Keratinocyte (primary cell): ENCODE measurements around the gene USF3. TPM values are rescaled to one million over a fixed set of nuclear protein-coding genes. Genes with fewer than 3 reads are reported as not detected.

Experiments
- DNase-seq: peaks from one replicate; pipeline ENCODE4 v3.0.0-alpha.2; 2011; ENCODE audit warnings: low read depth, missing footprints, low spot score
- FAIRE-seq: peaks from 2 replicates; lab custom pipeline; 2011; peaks lifted over from hg19 to GRCh38; lab: Jason Lieb, UNC
- H2AFZ ChIP-seq: 2 replicates; pipeline ENCODE4 v1.6.0; 2012; ENCODE audit warnings: low read length, control low read depth, inconsistent platforms; ENCODE audit not compliant: control insufficient read depth
- H3K27ac ChIP-seq: 2 replicates; pipeline ENCODE4 v1.5.1; 2011; ENCODE audit warnings: low read length; ENCODE audit not compliant: control insufficient read depth, insufficient read depth
- H3K27me3 ChIP-seq: 3 replicates; pipeline ENCODE4 v1.6.0; 2011; ENCODE audit warnings: low read length; ENCODE audit not compliant: control insufficient read depth, insufficient read depth; ENCODE audit errors: extremely low read depth
- H3K36me3 ChIP-seq, 2 experiments: 2 replicates in 1 of 2; 3 replicates in 1 of 2; pipeline ENCODE4 v1.5.1; 2011; ENCODE audit warnings: low read length in 2 of 2, mild to moderate bottlenecking in 1 of 2; ENCODE audit not compliant: control insufficient read depth in 2 of 2, insufficient read depth in 2 of 2; ENCODE audit errors: extremely low read depth in 1 of 2
- H3K4me1 ChIP-seq: 3 replicates; pipeline ENCODE4 v1.5.1; 2011; ENCODE audit warnings: low read length; ENCODE audit not compliant: control insufficient read depth, insufficient read depth; ENCODE audit errors: extremely low read depth
- H3K4me2 ChIP-seq: 3 replicates; pipeline ENCODE4 v1.6.0; 2011; ENCODE audit warnings: low read depth, low read length; ENCODE audit not compliant: control insufficient read depth, insufficient read depth; ENCODE audit errors: extremely low read depth
- H3K4me3 ChIP-seq, 3 experiments: fragments of 200-600 bp in 1 of 3; sonication (generic) in 1 of 3; 2 replicates in 2 of 3; 3 replicates in 1 of 3; pipeline ENCODE4 v1.5.1; 2011 to 2016; ENCODE audit warnings: low read length in 3 of 3, mild to moderate bottlenecking in 3 of 3, control low read depth in 2 of 3, inconsistent platforms in 1 of 3, low read depth in 1 of 3, mixed read lengths in 1 of 3, mixed run types in 1 of 3, moderate library complexity in 1 of 3; ENCODE audit not compliant: control insufficient read depth in 2 of 3, insufficient read depth in 2 of 3; ENCODE audit errors: extremely low read depth in 1 of 3
- H3K79me2 ChIP-seq: 2 replicates; pipeline ENCODE4 v1.6.0; 2012; ENCODE audit warnings: low read length; ENCODE audit not compliant: control insufficient read depth, insufficient read depth
- H3K9ac ChIP-seq: 3 replicates; pipeline ENCODE4 v1.6.0; 2011; ENCODE audit warnings: low read length; ENCODE audit not compliant: control insufficient read depth, insufficient read depth; ENCODE audit errors: extremely low read depth
- H3K9me1 ChIP-seq: 3 replicates; pipeline ENCODE4 v1.6.0; 2011; ENCODE audit warnings: low read length; ENCODE audit not compliant: control insufficient read depth, insufficient read depth; ENCODE audit errors: extremely low read depth
- H3K9me3 ChIP-seq: 2 replicates; pipeline ENCODE4 v1.5.1; 2012; ENCODE audit warnings: low read depth, low read length; ENCODE audit not compliant: control insufficient read depth
- H4K20me1 ChIP-seq: 3 replicates; pipeline ENCODE4 v1.6.0; 2011; ENCODE audit warnings: low read length; ENCODE audit not compliant: control insufficient read depth, insufficient read depth; ENCODE audit errors: extremely low read depth
- EZH2 ChIP-seq: IDR thresholded peaks from one replicate; pipeline ENCODE4 v1.6.1; 2012; ENCODE audit warnings: inconsistent platforms, mild to moderate bottlenecking, low read length, moderate library complexity
- dilution Hi-C: fragments of 300-500 bp; cut with MboI; formaldehyde crosslinking; loops from one replicate; pipeline ENCODE4 v1.7.0; 2020; ENCODE audit warnings: low sequenced_read_pairs; ENCODE audit not compliant: extremely low pct_ligation_motif_present
- polyA plus RNA-seq, 5 experiments: library from polyadenylated mRNA; depleted of rRNA in 3 of 5; stranded (reverse) in 3 of 5; stranded (forward) in 1 of 5; unstranded in 1 of 5; fragments of >200 nt; gene quantifications; 1 replicate in 1 of 5; 2 replicates in 3 of 5; 3 replicates in 1 of 5; pipeline versions ENCODE4 v1.2.1 to v1.2.3, GENCODE V29; 2011 to 2012; ENCODE audit warnings: missing spikeins in 2 of 5, low read depth in 1 of 5, low replicate concordance in 1 of 5
- TF ChIP-seq, protein P1 (sequence below), 3 experiments: IDR thresholded peaks in 1 of 3; conservative IDR thresholded peaks in 1 of 3; optimal IDR thresholded peaks in 1 of 3; 2 replicates in 2 of 3; 3 replicates in 1 of 3; pipeline versions ENCODE3 to v1.5.1; 2011; ENCODE audit warnings: low read length in 3 of 3, mild to moderate bottlenecking in 3 of 3, moderate library complexity in 2 of 3, control low read depth in 1 of 3, inconsistent platforms in 1 of 3; ENCODE audit not compliant: insufficient read depth in 2 of 3; ENCODE audit errors: extremely low read depth in 1 of 3

The USF3 gene
- polyA plus RNA-seq, 1 donor (not counting 4 experiments of a cell fraction or from before 2014, with no cell fraction given) = 8.8 TPM

GRCh38 chr3:113659996-113660395 is 36.4 kb downstream of the USF3 start:
- TF ChIP-seq, protein P1, sequence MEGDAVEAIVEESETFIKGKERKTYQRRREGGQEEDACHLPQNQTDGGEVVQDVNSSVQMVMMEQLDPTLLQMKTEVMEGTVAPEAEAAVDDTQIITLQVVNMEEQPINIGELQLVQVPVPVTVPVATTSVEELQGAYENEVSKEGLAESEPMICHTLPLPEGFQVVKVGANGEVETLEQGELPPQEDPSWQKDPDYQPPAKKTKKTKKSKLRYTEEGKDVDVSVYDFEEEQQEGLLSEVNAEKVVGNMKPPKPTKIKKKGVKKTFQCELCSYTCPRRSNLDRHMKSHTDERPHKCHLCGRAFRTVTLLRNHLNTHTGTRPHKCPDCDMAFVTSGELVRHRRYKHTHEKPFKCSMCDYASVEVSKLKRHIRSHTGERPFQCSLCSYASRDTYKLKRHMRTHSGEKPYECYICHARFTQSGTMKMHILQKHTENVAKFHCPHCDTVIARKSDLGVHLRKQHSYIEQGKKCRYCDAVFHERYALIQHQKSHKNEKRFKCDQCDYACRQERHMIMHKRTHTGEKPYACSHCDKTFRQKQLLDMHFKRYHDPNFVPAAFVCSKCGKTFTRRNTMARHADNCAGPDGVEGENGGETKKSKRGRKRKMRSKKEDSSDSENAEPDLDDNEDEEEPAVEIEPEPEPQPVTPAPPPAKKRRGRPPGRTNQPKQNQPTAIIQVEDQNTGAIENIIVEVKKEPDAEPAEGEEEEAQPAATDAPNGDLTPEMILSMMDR (optimal IDR thresholded peaks at IDR 0.05 in 1 of 3, IDR thresholded peaks at IDR 0.05 in 1 of 3, conservative IDR thresholded peaks at IDR 0.05 in 1 of 3; ENCODE audit: extremely low read depth in 1 of 3, insufficient read depth in 2 of 3, low read length in 3 of 3) = no peak
- dilution Hi-C loops = no loop called here
- no peak overlapping the region for H2AFZ ChIP-seq
- H3K4me3 ChIP-seq = no peak overlapping the region
- peaks cover 6 to 8% of the 10 kb centered on the region in 2 experiments for H3K36me3 ChIP-seq
- DNase-seq (no peak), FAIRE-seq (no peak)
- H3K4me1 ChIP-seq = no peaks in the 10 kb centered on the region
- H3K9me3 ChIP-seq = no peaks in the 10 kb centered on the region
- H3K9ac ChIP-seq = no peak overlapping the region
- no peaks in the 10 kb centered on the region for H3K27me3 ChIP-seq
- no peak overlapping the region for H3K27ac ChIP-seq
- no peaks in the 10 kb centered on the region for H3K79me2 ChIP-seq
- no peak overlapping the region for H3K4me2 ChIP-seq
- H3K9me1 ChIP-seq = no peaks in the 10 kb centered on the region
- no peaks in the 10 kb centered on the region for H4K20me1 ChIP-seq

DNA sequence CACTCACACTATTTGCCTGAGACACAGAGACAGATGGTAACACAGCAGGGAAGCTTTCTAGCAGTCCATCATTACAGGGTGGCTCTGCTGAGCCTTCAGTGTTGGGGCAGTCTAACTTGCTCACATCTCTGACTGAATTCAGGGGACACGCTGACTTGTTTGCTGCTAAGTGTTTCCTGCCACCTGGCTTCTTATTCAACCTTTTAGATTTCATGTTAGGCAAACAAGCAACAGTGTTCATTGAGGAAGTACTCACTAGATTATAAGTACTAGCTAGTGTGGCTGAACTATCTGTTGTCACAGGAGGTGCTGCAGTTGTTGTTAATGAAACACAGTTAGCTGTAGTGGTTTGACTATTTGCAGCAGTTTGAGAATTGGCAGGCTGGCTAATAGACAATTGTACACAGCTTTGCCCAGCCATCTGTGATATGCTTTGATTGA is 37.3 kb downstream of the USF3 start:
- no peaks in the 10 kb centered on the region for H3K79me2 ChIP-seq
- no peaks in the 10 kb centered on the region for H4K20me1 ChIP-seq
- no peak for FAIRE-seq
- H3K36me3 ChIP-seq = peaks cover 6 to 8% of the 10 kb centered on the region in 2 experiments
- TF ChIP-seq, protein P1 (optimal IDR thresholded peaks at IDR 0.05 in 1 of 3, IDR thresholded peaks at IDR 0.05 in 1 of 3, conservative IDR thresholded peaks at IDR 0.05 in 1 of 3; ENCODE audit: extremely low read depth in 1 of 3, insufficient read depth in 2 of 3, low read length in 3 of 3) = no peak
- no peak for TF ChIP-seq EZH2
- H3K27ac ChIP-seq = no peak overlapping the region
- no peak overlapping the region for H2AFZ ChIP-seq
- dilution Hi-C loops = no loop called here
- H3K9ac ChIP-seq = no peak overlapping the region
- no peaks in the 10 kb centered on the region for H3K27me3 ChIP-seq
- H3K9me1 ChIP-seq = no peaks in the 10 kb centered on the region
- H3K4me1 ChIP-seq = no peaks in the 10 kb centered on the region
- no peak overlapping the region for H3K4me2 ChIP-seq
- H3K9me3 ChIP-seq = no peaks in the 10 kb centered on the region
- DNase-seq = no peak
- no peak overlapping the region for H3K4me3 ChIP-seq
